ENCODE measurements around the gene TNNT1. TPM values are rescaled to one million over a fixed set of nuclear protein-coding genes. Genes with fewer than 3 reads are reported as not detected.
A peak's percentile ranks its signal among the peaks of the same experiment; 100 is the strongest.

Gene TNNT1
- total RNA-seq, 2 experiments from 2014 or later: not detected

DNA sequence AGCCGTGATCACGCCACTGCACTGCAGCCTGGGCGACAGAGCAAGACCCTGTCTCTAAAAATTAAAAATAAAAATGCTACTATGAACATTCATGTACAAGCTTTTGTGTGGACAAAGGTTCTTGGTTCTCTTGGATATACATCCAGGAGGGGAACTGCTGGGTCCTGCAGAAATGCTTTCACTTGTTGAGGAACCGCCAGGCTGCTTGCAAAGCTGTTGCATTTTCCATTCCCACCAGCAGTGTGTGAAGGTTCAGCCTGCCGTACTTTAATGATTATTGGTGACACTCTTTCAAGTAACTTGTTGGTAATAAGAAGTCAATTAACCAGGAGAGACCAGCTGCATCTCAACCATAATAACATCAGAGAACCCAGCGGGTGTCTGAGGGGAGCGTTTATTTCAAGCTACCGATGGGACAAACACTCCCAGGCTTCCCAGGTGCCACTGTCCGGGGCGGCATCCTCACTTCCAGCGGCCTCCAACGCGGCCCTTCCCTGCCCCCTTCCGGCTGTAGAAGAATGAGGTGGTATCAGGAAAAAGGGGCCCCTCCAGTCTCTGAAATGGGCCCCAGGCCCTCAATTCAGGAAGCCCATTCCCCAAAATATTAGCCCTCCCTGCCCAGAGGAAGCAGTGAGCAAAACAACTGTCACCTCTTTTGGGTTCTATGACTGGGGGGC lies 16.4 kb downstream of the TNNT1 start:
- Mint-ChIP-seq H3K27ac (no peak overlapping the region), H3K4me3 (no peak overlapping the region), H3K4me1 (ENCODE audit: low read depth) (no peaks in the 10 kb centered on the region), H3K36me3 (ENCODE audit: low read depth) (no peaks in the 10 kb centered on the region), H3K27me3 (ENCODE audit: low read depth) (peaks cover 15% of the 10 kb centered on the region), H3K9me3 (ENCODE audit: insufficient read depth) (no peaks in the 10 kb centered on the region)
- DNase-seq: no peak
- no peak for ATAC-seq
- POLR2A ChIA-PET: no interaction called here
- CTCF ChIA-PET: interaction anchor here (1.0 to 1.7 kb wide), 2 partner anchors 43 to 251 kb away, joined by 3 to 8 read pairs; no protein-coding TSS in a partner anchor

DNA sequence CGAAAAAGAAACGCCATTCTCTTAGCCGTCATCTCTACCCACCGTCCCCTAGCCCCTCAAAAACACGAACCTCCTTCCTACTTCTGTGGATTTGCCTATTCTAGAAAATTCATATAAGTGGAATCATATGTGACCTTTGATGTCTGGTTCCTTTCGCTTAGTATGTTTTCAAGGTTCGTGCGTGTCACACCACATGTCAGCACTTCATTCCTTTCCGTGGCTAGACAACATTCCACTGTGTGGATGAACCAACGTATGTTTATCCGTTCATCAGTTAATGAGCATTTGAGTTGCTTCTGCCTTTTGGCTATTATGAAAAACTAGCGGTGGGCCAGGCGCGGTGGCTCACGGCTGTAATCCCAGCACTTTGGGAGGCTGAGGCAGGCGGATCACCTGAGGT lies 17.6 kb downstream of the TNNT1 start:
- no peak for DNase-seq
- H3K27me3 Mint-ChIP-seq (ENCODE audit: low read depth): peaks cover 18% of the 10 kb centered on the region
- POLR2A ChIA-PET: no interaction called here
- no peak overlapping the region for H3K4me3 Mint-ChIP-seq
- no peaks in the 10 kb centered on the region for H3K4me1 Mint-ChIP-seq (ENCODE audit: low read depth)
- no peaks in the 10 kb centered on the region for H3K36me3 Mint-ChIP-seq (ENCODE audit: low read depth)
- no peak for ATAC-seq
- CTCF ChIA-PET: interaction anchor here (1.7 kb wide), 1 partner anchor 250 kb away, joined by 8 read pairs; no protein-coding TSS in a partner anchor
- H3K27ac Mint-ChIP-seq: no peak overlapping the region
- no peaks in the 10 kb centered on the region for H3K9me3 Mint-ChIP-seq (ENCODE audit: insufficient read depth)

DNA sequence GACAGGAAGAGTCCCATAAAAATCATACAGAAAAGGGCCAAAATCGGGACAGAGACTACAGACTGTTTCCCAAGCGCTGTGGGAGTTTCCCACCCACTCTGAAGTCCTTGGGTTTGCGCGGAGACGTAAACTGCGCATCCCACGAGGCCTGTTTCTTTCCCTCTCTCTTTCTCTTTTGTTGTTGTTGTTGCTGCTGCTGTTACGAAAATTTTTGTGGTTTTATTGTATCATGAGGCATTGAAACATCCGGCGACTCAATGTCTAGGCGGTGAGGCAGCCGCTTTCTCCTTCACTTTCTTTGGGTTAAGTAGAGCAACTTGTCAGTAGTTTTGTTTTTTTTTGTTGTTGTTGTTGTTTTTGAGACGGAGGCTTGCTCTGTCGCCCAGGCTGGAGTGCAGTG lies 30.0 kb downstream of the TNNT1 start:
- Mint-ChIP-seq H3K27ac (peak overlapping the region; percentile 5), H3K9me3 (ENCODE audit: insufficient read depth) (no peaks in the 10 kb centered on the region), H3K27me3 (ENCODE audit: low read depth) (peaks cover 22% of the 10 kb centered on the region), H3K4me3 (peak overlapping the region; percentile 97), H3K4me1 (ENCODE audit: low read depth) (peaks cover 39% of the 10 kb centered on the region), H3K36me3 (ENCODE audit: low read depth) (peaks cover 16% of the 10 kb centered on the region)
- CTCF ChIA-PET: interaction anchor here (0.9 kb wide), 1 partner anchor 514 kb away, joined by 3 read pairs; no protein-coding TSS in a partner anchor
- ATAC-seq (no peak), DNase-seq (peak; percentile 34)
- POLR2A ChIA-PET: interaction anchor here (1.7 kb wide), 1 partner anchor 56 kb away, joined by 6 read pairs; the partner anchor contains the start of gene RDH13

GRCh38 chr19:55118401-55118991 lies 30.5 kb downstream of the TNNT1 start:
- ChIA-PET CTCF (interaction anchor here (0.9 to 1.1 kb wide), 4 partner anchors 23 to 515 kb away, joined by 3 to 6 read pairs (median 3); no protein-coding TSS in a partner anchor), POLR2A (interaction anchor here (0.8 to 1.7 kb wide), 2 partner anchors 38 to 56 kb away, joined by 4 to 6 read pairs; partner anchors contain the start of gene RDH13)
- Mint-ChIP-seq H3K36me3 (ENCODE audit: low read depth) (peaks cover 16% of the 10 kb centered on the region), H3K27me3 (ENCODE audit: low read depth) (peaks cover 16% of the 10 kb centered on the region), H3K9me3 (ENCODE audit: insufficient read depth) (no peaks in the 10 kb centered on the region), H3K4me1 (ENCODE audit: low read depth) (peaks cover 39% of the 10 kb centered on the region), H3K4me3 (peak overlapping the region; percentile 97), H3K27ac (peak overlapping the region; percentile 91)
- ATAC-seq: no peak
- peak; percentile 49 for DNase-seq

GRCh38 chr19:55117663-55118391 lies 31.2 kb downstream of the TNNT1 start:
- Mint-ChIP-seq H3K4me3 (peak overlapping the region; percentile 97), H3K36me3 (ENCODE audit: low read depth) (peaks cover 16% of the 10 kb centered on the region), H3K27me3 (ENCODE audit: low read depth) (peaks cover 9% of the 10 kb centered on the region), H3K27ac (peak overlapping the region; percentile 91), H3K4me1 (ENCODE audit: low read depth) (peaks cover 39% of the 10 kb centered on the region), H3K9me3 (ENCODE audit: insufficient read depth) (no peaks in the 10 kb centered on the region)
- ATAC-seq (peak; percentile 91), DNase-seq (peak; percentile 98)
- ChIA-PET CTCF (interaction anchor here (0.6 to 1.1 kb wide), 5 partner anchors 24 to 515 kb away, joined by 3 to 6 read pairs (median 3); no protein-coding TSS in a partner anchor), POLR2A (interaction anchor here (0.8 to 1.7 kb wide), 4 partner anchors 37 to 536 kb away, joined by 4 to 6 read pairs (median 4); partner anchors contain the start of genes PPP6R1 and RDH13)

GRCh38 chr19:55116859-55117662 lies 31.9 kb downstream of the TNNT1 start, which contains the start of gene PPP1R12C:
TSS of gene PPP1R12C (minus strand) at chr19:55117637. CDS start at chr19:55117543, 94 bp downstream.
- CTCF ChIA-PET: interaction anchor here (0.6 to 1.1 kb wide), 4 partner anchors 24 to 43 kb away, joined by 3 read pairs; no protein-coding TSS in a partner anchor
- peaks cover 16% of the 10 kb centered on the region for H3K36me3 Mint-ChIP-seq (ENCODE audit: low read depth)

GRCh38 chr19:55116232-55116858 lies 32.7 kb downstream of the TNNT1 start:
- Mint-ChIP-seq H3K36me3 (ENCODE audit: low read depth) (peaks cover 18% of the 10 kb centered on the region), H3K4me3 (peak overlapping the region; percentile 89), H3K9me3 (ENCODE audit: insufficient read depth) (no peaks in the 10 kb centered on the region), H3K27ac (peak overlapping the region; percentile 91), H3K4me1 (ENCODE audit: low read depth) (peaks cover 39% of the 10 kb centered on the region), H3K27me3 (ENCODE audit: low read depth) (peaks cover 7% of the 10 kb centered on the region)
- POLR2A ChIA-PET: interaction anchor here (0.6 to 1.4 kb wide), 4 partner anchors 10 to 143 kb away, joined by 3 to 5 read pairs (median 3); partner anchors contain the start of gene PPP6R1
- CTCF ChIA-PET: interaction anchor here (0.8 to 0.9 kb wide), 2 partner anchors 25 to 44 kb away, joined by 3 read pairs; no protein-coding TSS in a partner anchor
- ATAC-seq: peak; percentile 59
- DNase-seq: peak; percentile 70

More at GRCh38 chr19:55116859-55117662, 31.9 kb downstream of the TNNT1 start, which contains the start of gene PPP1R12C:
- Mint-ChIP-seq H3K9me3 (ENCODE audit: insufficient read depth) (no peaks in the 10 kb centered on the region), H3K4me1 (ENCODE audit: low read depth) (peaks cover 39% of the 10 kb centered on the region), H3K4me3 (peak within 1 kb of the TSS; percentile 97), H3K27me3 (ENCODE audit: low read depth) (peaks cover 7% of the 10 kb centered on the region), H3K27ac (peak within 1 kb of the TSS; percentile 91)
- peak; percentile 28 for DNase-seq
- peak; percentile 24 for ATAC-seq
- POLR2A ChIA-PET: interaction anchor here (0.6 to 1.7 kb wide), 6 partner anchors 10 to 537 kb away, joined by 3 to 6 read pairs (median 4); partner anchors contain the start of genes PPP6R1 and RDH13

DNA sequence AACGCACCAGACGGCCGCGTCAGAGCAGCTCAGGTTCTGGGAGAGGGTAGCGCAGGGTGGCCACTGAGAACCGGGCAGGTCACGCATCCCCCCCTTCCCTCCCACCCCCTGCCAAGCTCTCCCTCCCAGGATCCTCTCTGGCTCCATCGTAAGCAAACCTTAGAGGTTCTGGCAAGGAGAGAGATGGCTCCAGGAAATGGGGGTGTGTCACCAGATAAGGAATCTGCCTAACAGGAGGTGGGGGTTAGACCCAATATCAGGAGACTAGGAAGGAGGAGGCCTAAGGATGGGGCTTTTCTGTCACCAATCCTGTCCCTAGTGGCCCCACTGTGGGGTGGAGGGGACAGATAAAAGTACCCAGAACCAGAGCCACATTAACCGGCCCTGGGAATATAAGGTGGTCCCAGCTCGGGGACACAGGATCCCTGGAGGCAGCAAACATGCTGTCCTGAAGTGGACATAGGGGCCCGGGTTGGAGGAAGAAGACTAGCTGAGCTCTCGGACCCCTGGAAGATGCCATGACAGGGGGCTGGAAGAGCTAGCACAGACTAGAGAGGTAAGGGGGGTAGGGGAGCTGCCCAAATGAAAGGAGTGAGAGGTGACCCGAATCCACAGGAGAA lies 33.5 kb downstream of the TNNT1 start:
- ChIA-PET CTCF (interaction anchor here (0.9 kb wide), 1 partner anchor 27 kb away, joined by 4 read pairs; no protein-coding TSS in a partner anchor), POLR2A (no interaction called here)
- peaks cover 39% of the 10 kb centered on the region for H3K4me1 Mint-ChIP-seq (ENCODE audit: low read depth)

GRCh38 chr19:55114566-55115145 lies 34.4 kb downstream of the TNNT1 start:
- POLR2A ChIA-PET: no interaction called here
- H3K27ac Mint-ChIP-seq: peak overlapping the region; percentile 34
- peak overlapping the region; percentile 89 for H3K4me3 Mint-ChIP-seq
- CTCF ChIA-PET: no interaction called here
- H3K9me3 Mint-ChIP-seq (ENCODE audit: insufficient read depth): no peaks in the 10 kb centered on the region
- H3K4me1 Mint-ChIP-seq (ENCODE audit: low read depth): peaks cover 35% of the 10 kb centered on the region
- H3K36me3 Mint-ChIP-seq (ENCODE audit: low read depth): peaks cover 27% of the 10 kb centered on the region
- ATAC-seq (no peak), DNase-seq (no peak)
- peaks cover 1% of the 10 kb centered on the region for H3K27me3 Mint-ChIP-seq (ENCODE audit: low read depth)

More for the DNA sequence above, 33.5 kb downstream of the TNNT1 start:
- no peaks in the 10 kb centered on the region for H3K9me3 Mint-ChIP-seq (ENCODE audit: insufficient read depth)
- peaks cover 24% of the 10 kb centered on the region for H3K36me3 Mint-ChIP-seq (ENCODE audit: low read depth)
- peak overlapping the region; percentile 91 for H3K27ac Mint-ChIP-seq
- DNase-seq: no peak
- peak overlapping the region; percentile 89 for H3K4me3 Mint-ChIP-seq
- H3K27me3 Mint-ChIP-seq (ENCODE audit: low read depth): peaks cover 5% of the 10 kb centered on the region
- no peak for ATAC-seq

- peaks cover 33% of the 10 kb centered on the region for H3K36me3 Mint-ChIP-seq (ENCODE audit: low read depth)
- DNase-seq (no peak), ATAC-seq (no peak)
- no peak overlapping the region for H3K27ac Mint-ChIP-seq
- peaks cover 26% of the 10 kb centered on the region for H3K4me1 Mint-ChIP-seq (ENCODE audit: low read depth)
- ChIA-PET POLR2A (no interaction called here), CTCF (no interaction called here)
- H3K4me3 Mint-ChIP-seq: no peak overlapping the region
- H3K27me3 Mint-ChIP-seq (ENCODE audit: low read depth): no peaks in the 10 kb centered on the region
- H3K9me3 Mint-ChIP-seq (ENCODE audit: insufficient read depth): no peaks in the 10 kb centered on the region
Observed at GRCh38 chr19:55113570-55114039, 35.4 kb downstream of the TNNT1 start.
